ENCODE results near the gene GALNT18. TPM values are rescaled to one million over a fixed set of nuclear protein-coding genes. Genes with fewer than 3 reads are reported as not detected.

GALNT18 gene
- total and polyA plus RNA-seq, 2 donors (not counting 3 experiments of a cell fraction or from before 2014, with no cell fraction given), result 0.17 to 0.18 TPM

DNA sequence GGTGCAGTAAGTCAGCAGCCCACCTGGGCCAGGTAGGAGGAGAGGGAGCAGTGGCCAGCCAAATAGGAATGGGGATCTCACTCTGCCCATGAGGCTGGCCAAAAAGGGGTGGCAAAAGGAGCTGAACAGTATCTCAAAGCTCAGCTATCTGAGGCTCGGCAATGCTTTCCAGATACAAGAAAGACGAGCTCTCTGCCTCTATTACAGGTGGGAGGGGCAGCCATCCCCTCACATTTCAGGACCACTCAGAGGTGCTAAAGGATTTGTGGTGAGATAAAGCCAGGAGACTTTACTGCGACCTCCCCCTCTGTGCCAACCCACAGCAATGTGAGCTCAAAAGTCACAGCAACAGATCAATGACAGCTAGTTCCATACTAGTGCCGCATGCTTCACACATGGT lies 42.1 kb upstream of the GALNT18 start:
- Histone ChIP-seq H3K36me3 (ENCODE audit: control insufficient read depth in 2 of 2, extremely low read depth in 1 of 2, insufficient read depth in 2 of 2, low read length in 2 of 2) (no peaks in the 10 kb centered on the region), H4K20me1 (replicated peaks; ENCODE audit: control insufficient read depth, extremely low read depth, insufficient read depth, low read length) (no peaks in the 10 kb centered on the region), H3K79me2 (ENCODE audit: control insufficient read depth, insufficient read depth, low read length) (no peaks in the 10 kb centered on the region), H2AFZ (ENCODE audit: low read depth, low read length) (no peak overlapping the region), H3K4me2 (ENCODE audit: insufficient read depth, low read length) (no peak overlapping the region), H3K4me1 (ENCODE audit: control insufficient read depth, extremely low read depth, insufficient read depth, low read length) (no peaks in the 10 kb centered on the region), H3K9me1 (replicated peaks; ENCODE audit: control insufficient read depth, extremely low read depth, insufficient read depth, low read length) (no peaks in the 10 kb centered on the region), H3K27ac (ENCODE audit: insufficient read depth, low read depth, low read length) (no peak overlapping the region), H3K4me3 (replicated peaks in 1 of 3; ENCODE audit: insufficient read depth in 1 of 3, low read depth in 1 of 3, low read length in 3 of 3) (no peak overlapping the region), H3K9me3 (replicated peaks; ENCODE audit: control insufficient read depth, insufficient read depth, low read length) (no peaks in the 10 kb centered on the region), H3K27me3 (ENCODE audit: control insufficient read depth in 2 of 2, insufficient read depth in 2 of 2, low read length in 2 of 2) (peaks cover 0 to 2% of the 10 kb centered on the region in 2 experiments), H3K9ac (replicated peaks; ENCODE audit: extremely low read depth, insufficient read depth, low read length) (no peak overlapping the region)
- no TSS peak for BruUV-seq (replicated peaks)
- CTCF ChIA-PET, result no interaction called here
- TF ChIP-seq FOS (IDR thresholded peaks at IDR 0.05; ENCODE audit: borderline replicate concordance, insufficient read depth, low read length), result no peak
- no peak for TF ChIP-seq JUN (IDR thresholded peaks at IDR 0.05; ENCODE audit: borderline replicate concordance, insufficient read depth, insufficient read length, low read depth)
- no peak for DNase-seq (ENCODE audit: low read depth, low spot score)
- POLR2A ChIA-PET, result no interaction called here
- FAIRE-seq, result no peak
- dilution Hi-C loops (cut with MboI; ENCODE audit: extremely low pct_ligation_motif_present, low sequenced_read_pairs), result no loop called here
- intact Hi-C loops (cut with micrococcal nuclease), result no loop called here

DNA sequence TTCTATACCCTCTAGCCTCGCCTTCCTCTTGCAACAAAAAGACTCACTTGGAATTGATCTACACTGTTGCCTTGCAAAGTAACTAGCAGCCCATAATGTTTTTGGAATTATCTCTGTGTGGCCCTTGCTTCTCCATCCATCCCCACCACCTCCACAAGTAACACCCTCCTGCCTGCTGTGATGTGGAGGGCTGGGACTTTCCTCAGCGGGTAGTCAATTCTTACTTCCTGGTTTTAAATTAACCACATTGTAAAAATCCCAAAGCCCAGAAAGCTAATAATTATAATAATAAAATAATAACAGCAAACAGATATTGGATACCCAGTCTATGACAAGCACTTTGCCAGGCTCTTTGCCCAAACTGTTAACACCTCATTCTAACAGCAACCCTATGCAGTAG lies 40.8 kb upstream of the GALNT18 start:
- H3K9me1 ChIP-seq (replicated peaks; ENCODE audit: control insufficient read depth, extremely low read depth, insufficient read depth, low read length), result no peaks in the 10 kb centered on the region
- H4K20me1 ChIP-seq (replicated peaks; ENCODE audit: control insufficient read depth, extremely low read depth, insufficient read depth, low read length), result no peaks in the 10 kb centered on the region
- no peaks in the 10 kb centered on the region for H3K4me1 ChIP-seq (ENCODE audit: control insufficient read depth, extremely low read depth, insufficient read depth, low read length)
- intact Hi-C loops (cut with micrococcal nuclease) (no loop called here), dilution Hi-C loops (cut with MboI; ENCODE audit: extremely low pct_ligation_motif_present, low sequenced_read_pairs) (no loop called here)
- CTCF ChIA-PET, result interaction anchor here (1.0 to 1.2 kb wide), 2 partner anchors 8 to 23 kb away, joined by 3 to 4 read pairs; no protein-coding TSS in a partner anchor
- DNase-seq (ENCODE audit: low read depth, low spot score) (no peak), FAIRE-seq (no peak)
- H3K4me3 ChIP-seq (replicated peaks in 1 of 3; ENCODE audit: insufficient read depth in 1 of 3, low read depth in 1 of 3, low read length in 3 of 3), result no peak overlapping the region
- H2AFZ ChIP-seq (ENCODE audit: low read depth, low read length), result no peak overlapping the region
- H3K9me3 ChIP-seq (replicated peaks; ENCODE audit: control insufficient read depth, insufficient read depth, low read length), result no peaks in the 10 kb centered on the region
- no peak overlapping the region for H3K4me2 ChIP-seq (ENCODE audit: insufficient read depth, low read length)
- no TSS peak for BruUV-seq (replicated peaks)
- peaks cover 0 to 2% of the 10 kb centered on the region in 2 experiments for H3K27me3 ChIP-seq (ENCODE audit: control insufficient read depth in 2 of 2, insufficient read depth in 2 of 2, low read length in 2 of 2)
- TF ChIP-seq POLR2A (IDR thresholded peaks at IDR 0.05; ENCODE audit: low read depth, low read length), result no peak
- H3K36me3 ChIP-seq (ENCODE audit: control insufficient read depth in 2 of 2, extremely low read depth in 1 of 2, insufficient read depth in 2 of 2, low read length in 2 of 2), result no peaks in the 10 kb centered on the region
- H3K27ac ChIP-seq (ENCODE audit: insufficient read depth, low read depth, low read length), result no peak overlapping the region
- POLR2A ChIA-PET, result no interaction called here
- H3K9ac ChIP-seq (replicated peaks; ENCODE audit: extremely low read depth, insufficient read depth, low read length), result no peak overlapping the region
- no peaks in the 10 kb centered on the region for H3K79me2 ChIP-seq (ENCODE audit: control insufficient read depth, insufficient read depth, low read length)

Data from endothelial cell of umbilical vein (primary cell).